VCaP (cell line): ENCODE results near the gene CBX8.

Experiments
- H3K27ac ChIP-seq: fragments of 450-650 bp; 2 replicates; pipeline ENCODE4 v1.5.1; 2017
- CTCF ChIP-seq: fragments of 450-650 bp; conservative IDR thresholded peaks from 2 replicates; pipeline ENCODE4 v1.5.1; 2017; ENCODE audit warnings: mild to moderate bottlenecking, moderate library complexity

The CBX8 gene

GRCh38 chr17:79790805-79791734 is 5.8 kb downstream of the CBX8 start:
- TF ChIP-seq CTCF, result no peak
- H3K27ac ChIP-seq, result no peak overlapping the region

- no peak for TF ChIP-seq CTCF
- no peak overlapping the region for H3K27ac ChIP-seq
These were observed 6.7 kb downstream of the CBX8 start for GRCh38 chr17:79789943-79790804.

- TF ChIP-seq CTCF, result no peak
These were observed 7.6 kb downstream of the CBX8 start for GRCh38 chr17:79788989-79789942.

GRCh38 chr17:79788455-79788854 is 8.4 kb downstream of the CBX8 start:
- TF ChIP-seq CTCF, result no peak
- no peak overlapping the region for H3K27ac ChIP-seq

More at GRCh38 chr17:79788989-79789942, 7.6 kb downstream of the CBX8 start:
- no peak overlapping the region for H3K27ac ChIP-seq

GRCh38 chr17:79786930-79787643 is 9.8 kb downstream of the CBX8 start:
- no peak overlapping the region for H3K27ac ChIP-seq
- TF ChIP-seq CTCF, result no peak

- H3K27ac ChIP-seq, result no peak overlapping the region
- TF ChIP-seq CTCF, result no peak
These were observed 10.7 kb downstream of the CBX8 start for GRCh38 chr17:79785900-79786810.
